HG02610 (cell line): ENCODE data around the gene TMEM140.
A peak's percentile ranks its signal among the peaks of the same experiment; 100 is the strongest.
"Not testable (repeated sequence)": the region's sequence is repeated elsewhere in the genome, so short reads cannot be mapped to it uniquely, and the experiment has no call there.

Source experiments
- ATAC-seq: cut with Tn5 transposase; IDR thresholded peaks from one replicate; pipeline ENCODE4 v1.9.1; 2021; ENCODE audit warnings: mild to moderate bottlenecking, moderate library complexity; ENCODE audit not compliant: unreplicated experiment

Gene TMEM140

DNA sequence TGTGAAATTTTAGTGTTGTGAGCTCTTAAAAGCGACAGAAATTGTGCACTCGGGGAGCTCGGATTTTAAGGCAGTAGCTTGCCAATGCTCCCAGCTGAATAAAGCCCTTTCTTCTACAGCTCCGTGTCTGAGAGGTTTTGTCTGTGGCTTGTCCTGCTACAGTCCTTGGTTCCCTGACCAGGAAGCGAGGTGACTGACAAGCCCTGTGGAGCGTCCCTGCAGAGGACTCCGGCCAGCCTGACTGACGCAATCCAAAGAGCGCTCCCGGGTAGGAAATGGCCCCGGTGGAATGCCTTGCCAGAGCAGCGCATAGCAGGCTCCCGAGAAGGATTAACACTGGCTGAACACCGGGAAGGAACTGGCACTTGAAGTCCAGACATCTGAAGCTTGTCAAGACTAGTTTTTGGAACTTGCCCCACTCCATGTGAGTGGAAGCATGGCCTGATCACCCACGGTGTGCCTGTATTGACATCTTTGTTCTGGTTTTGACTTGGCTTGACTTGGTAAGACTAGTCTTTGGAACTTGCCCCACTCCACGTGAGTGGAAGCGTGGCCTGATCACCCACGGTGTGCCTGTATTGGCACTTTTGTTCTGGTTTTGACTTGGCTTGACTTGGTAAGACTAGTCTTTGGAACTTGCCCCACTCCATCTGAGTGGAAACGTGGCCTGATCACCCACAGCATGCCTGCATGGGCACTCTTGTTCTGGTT lies 23.9 kb downstream of the TMEM140 start:
- ATAC-seq = not testable (repeated sequence)

DNA sequence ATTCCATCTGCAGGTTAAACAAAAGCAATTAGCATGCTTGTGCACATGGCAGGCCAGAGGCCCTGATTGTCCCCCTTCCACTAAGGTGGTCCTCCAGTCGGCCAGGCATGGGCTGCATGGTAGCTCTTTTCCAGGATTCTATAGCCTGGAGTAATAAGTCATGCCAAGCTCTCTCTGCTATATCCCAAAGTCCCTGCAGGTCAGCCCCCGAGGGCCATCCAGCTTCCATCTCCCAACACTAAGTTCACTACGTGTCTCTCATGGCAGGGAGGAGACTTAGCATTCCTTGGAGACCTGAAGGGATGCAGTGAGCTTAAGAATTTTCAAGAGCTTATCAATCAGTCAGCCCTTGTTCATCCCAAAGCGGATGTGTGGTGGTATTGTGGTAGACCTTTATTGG lies 26.0 kb downstream of the TMEM140 start:
- ATAC-seq = not testable (repeated sequence)

DNA sequence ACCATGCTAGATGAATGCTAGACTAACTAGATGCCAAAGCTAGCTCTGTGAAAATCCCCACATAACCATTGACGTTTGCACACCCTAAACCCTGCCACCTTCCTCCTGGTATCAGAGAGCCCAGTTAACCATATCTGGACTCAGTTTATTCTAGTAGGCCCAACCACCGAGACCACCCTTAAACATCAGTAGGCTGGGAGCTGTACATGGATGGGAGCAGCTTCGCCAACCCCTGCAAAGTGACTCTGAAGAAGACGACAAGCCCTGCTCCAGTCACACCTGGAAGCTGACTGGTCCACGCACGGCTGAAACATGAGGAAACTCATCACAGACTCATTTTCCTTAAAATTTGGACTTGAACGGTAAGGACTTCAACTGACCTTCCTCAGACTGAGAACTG lies 27.1 kb downstream of the TMEM140 start:
- ATAC-seq = no peak

DNA sequence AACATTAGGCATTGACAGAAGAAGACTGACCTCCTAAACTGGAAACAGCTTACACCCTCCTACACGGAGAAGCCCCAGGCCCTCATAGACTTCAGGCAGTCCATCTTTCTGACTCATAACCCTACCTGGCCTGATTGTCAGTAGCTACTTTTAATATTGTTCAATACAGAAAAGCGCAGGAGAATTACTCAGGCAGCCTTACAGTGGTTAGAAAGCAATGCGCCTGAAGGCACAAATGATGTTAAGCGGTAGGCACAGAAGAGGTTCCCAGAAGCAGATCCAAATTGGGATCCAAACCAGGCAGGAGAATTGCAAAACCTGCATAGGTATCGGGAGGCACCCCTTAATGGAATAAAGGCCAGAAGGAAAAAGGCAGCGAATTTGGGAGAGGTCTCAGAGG lies 28.1 kb downstream of the TMEM140 start:
- ATAC-seq = no peak

DNA sequence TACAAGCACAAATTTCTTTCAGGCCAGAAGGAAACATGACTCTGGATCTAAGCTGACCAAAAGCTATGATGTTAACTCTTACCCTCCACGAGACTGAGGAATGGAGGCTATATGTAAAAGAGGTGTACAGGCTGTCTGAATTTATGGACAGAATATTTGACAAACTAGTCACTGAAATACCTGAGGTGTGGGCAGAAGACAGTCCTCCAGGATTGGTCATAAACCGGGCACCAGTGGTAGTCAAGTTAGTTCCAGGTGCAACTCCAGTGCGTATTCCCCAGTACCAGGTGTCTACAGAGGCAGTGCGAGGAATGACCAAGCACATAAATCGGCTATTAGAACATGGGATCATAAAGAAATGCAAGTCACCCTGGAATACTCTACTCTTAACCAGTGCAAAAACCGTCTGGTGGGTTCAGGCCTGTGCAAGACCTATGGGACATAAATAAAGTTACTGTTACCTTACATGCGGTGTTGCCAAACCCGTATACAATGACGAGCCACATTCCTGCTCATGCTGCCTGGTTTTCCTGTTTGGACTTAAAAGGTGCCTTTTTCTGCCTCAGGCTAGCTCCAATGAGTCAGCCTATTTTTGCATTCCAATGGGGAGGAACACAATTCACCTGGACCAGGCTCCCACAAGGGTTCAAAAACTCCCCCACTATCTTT lies 29.3 kb downstream of the TMEM140 start:
- no peak for ATAC-seq

DNA sequence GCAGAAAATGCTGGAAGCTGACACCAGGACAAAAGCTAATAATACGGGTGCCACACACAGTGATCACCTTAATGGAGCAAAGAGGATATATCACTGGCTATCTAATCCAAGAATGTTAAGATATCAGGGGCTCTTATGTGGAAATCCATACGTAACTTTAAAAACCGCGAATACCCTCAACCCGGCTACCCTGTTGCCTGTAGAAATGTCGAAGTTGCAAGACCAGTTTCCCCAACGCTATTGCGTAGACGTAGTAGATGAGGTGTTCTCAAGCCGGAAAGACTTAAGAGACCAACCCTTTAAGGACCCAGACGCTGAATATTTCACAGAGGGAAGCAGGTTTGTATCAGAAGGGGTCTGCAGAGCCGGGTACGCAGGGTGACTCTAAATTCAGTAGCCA lies 30.5 kb downstream of the TMEM140 start:
- no peak for ATAC-seq

DNA sequence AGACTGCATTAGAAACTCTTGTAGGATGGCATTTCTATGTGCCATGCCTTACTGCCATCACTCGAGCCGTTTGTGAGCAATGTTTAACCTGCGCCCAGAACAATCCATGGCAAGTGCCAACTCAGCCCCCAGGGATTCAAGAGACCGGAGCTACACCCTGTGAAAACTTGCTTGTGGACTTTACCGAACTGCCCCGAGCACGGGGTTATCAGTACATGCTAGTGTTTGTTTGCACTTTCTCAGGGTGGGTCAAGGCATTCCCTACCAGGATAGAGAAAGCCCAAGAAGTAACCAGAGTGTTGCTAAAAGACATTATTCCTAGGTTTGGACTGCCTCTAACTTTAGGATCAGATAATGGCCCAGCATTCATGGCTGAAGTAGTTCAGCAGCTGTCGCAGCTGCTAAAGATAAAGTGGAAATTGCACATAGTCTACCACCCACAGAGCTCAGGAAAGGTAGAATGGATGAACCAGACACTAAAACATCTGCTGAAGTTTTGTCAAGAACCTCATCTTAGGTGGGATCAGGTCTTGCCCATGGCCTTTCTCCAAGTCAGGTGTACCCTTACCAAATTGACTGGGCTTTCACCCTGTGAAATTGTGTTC lies 31.6 kb downstream of the TMEM140 start:
- no peak for ATAC-seq

DNA sequence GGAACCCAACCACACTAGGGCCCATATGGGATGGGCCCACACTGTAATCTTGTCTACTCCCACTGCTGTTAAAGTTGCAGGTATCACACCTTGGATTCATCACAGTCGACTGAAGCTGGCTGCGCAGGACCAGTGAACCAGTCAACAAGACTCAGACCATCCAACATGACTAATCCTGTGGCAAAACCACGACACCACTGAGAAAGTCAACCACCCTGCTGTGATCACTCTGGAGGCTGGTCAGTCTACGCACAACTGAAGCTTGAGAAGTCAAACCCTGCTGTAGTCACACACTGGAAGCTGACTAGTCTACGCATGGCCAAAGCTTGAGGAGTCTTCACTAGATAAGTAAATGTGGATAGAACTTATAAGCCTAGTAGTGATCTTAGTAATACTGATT lies 32.2 kb downstream of the TMEM140 start:
- peak; percentile 78 for ATAC-seq

DNA sequence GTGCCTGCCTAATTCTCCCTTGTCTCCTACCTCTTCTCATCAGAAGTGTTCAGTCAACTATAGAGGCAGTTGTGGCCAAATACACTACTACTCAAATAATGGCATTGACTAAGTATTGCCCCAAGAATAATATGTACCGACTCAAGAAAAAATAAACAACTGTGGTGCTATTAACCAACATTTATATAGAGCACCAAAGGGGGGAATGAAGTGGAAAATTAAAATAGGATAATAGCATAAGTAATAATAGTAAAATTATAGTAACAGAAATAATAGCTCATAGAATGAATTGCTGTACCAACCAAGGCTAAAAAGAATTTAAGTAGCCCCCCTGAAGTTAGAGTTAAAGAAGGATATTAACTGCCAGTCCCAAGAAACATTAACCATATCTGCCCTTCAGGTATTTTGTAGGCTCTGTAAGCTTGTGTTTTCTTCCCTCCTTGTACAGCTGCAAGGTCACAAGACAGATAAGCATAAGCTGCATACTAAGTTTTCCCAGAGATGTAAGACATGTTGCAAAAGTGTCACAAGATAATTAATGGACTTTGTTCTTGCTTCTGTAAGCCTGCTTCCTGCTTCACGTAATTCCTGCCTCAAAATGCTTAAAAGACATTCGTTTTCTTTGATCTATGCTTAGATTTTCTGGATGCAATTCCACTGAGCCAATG lies 33.5 kb downstream of the TMEM140 start:
- no peak for ATAC-seq

DNA sequence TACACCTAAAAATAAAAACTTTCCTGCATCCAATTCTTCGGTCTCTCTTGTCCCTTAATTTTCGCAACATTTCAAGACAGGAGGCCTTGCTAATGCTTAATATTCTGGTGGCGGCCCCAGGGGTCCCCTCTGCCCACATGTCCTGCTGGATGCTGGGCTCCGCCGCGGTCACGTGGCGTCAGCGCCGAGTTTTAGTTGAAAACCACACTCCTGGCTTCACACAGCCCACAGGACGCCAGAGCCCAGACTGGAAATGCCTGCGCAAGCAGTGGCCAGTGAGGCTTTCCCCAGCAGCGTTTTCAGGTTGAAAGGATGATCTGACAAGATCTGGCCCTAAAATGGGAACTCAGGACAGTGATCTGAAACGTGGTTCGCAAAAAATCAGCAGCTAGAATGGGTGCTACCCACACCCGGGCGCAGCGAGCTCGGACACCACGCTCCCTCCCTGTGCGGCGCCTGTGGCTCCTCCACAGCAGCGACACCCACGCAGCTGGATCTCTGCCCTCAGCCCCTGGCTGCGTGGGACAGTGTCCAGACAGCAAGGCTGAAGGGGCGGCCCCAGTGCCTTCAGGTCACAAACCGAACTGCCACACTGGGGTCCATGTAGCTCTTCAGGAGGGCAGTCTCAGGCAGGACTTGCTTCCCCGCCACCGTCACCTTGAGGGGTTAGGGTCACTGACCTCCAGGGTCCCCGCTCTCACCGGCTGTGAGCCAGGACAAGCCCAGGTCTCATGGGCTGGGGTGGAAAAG lies 34.2 kb downstream of the TMEM140 start:
- no peak for ATAC-seq

DNA sequence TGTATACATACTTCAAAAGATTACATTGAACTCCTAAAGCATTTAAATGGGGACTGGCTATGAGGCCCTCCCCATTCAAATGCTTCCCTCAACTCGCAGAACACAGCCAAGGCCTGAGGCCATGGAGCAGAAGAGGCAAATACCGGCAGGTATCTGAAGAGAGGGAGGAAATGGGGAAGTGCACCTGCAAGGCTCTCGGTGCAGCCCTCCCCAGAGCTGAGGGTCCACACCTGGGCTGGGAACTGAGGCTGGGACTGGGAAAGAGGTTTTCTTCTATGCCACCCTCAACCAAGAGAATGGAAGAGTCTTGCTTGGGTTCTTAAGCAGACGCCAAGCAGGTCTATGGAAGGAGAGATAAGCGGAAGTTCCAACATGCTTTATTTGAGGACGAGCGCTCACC lies 35.6 kb downstream of the TMEM140 start:
- no peak for ATAC-seq

DNA sequence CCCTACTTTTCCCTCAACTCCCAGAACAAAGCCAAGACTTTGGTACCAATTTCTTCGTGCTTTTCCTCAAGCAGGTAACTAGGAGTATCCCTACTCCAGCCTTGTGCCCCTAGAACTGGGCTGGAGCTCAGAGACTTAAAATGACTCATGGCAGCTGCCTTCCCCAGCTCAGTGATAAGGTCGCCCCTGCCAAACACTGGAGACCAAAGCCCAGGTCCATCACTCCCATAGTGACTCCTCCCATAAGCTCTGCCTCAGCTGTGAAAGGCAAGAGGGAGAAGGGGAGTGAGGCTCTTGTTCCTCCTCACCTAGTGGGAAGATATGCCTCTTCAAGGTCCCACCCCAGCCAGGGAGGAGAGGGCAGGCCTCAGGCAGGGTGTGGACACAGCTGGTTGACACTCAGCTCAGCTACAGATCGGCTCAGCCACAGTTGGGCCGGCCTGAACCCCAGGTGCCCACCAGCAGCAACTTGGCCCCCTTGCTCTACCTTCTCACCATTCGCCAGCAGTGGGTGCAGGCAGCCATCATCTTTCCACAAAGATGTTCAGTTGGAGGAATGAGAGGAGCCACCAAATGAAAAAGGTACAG lies 36.5 kb downstream of the TMEM140 start:
- ATAC-seq = no peak

DNA sequence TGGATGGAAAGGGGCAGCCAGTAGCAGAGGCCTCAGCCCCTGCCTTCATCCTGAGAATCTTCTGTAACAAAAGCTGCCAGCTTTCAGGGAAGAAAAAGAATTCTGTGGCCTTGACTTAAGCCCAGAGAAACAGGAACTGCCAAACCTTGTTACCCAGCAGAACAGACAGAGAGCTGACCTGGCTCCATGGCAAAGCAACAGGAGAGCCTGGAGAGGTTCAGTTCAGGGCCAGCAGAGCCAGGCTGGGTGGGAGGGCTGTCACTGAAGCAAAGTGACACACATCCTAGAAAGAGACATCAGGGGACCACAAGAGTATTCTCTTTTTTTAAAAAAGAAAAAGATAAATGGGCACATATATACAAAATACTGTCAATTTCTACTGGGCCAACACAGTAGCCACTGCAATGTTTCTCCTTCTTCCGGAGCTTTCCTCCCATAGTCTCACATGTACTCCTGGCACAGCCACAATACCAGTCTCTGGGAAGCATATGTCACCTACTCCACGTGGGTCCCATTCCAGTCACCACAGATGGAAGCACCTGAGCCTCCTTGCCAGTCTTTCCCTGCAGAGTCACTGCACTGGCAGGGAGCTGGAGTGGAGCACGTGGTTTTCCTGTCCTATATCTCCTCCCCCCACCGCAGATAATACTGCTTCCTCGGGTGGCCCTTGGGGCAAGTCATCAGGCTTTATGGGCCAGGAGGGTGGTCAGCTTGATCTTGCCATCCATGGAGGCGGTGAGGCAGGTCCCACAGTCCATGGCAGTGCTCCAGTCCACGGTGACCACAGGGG lies 37.8 kb downstream of the TMEM140 start:
- no peak for ATAC-seq

DNA sequence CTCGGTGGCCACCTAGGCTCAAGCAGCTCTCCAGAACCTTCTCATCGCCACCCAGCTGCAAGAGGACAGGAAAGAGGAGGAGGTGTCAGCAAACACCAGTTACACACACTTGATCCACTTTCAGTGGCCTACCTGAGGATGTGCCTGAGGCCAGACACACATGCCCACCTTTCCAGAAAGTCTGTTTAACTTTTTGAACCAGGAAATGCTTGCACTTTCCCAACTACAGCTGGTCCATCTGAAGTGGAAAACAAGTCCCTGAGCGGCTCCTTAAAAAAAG lies 38.3 kb downstream of the TMEM140 start:
- no peak for ATAC-seq

DNA sequence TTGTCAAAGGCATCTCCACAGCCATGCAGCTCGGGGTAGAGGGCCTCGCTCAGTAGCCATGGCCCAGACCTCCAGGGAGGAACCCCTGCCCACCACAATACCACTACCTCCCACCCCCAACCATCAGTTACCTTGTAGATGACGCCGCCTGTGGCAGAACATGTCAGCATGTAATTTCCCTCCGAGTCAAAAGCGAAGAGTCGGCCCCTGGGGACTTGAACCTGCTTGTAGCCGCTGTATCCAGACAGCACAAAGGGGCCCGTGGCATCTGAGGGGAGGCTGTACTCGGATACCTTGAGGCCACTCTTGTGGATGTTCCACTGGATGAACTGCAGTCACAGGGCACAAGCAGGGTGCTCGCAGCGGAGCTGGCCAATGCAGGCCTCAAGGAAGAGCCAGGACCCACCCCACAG lies 39.0 kb downstream of the TMEM140 start:
- peak; percentile 76 for ATAC-seq

DNA sequence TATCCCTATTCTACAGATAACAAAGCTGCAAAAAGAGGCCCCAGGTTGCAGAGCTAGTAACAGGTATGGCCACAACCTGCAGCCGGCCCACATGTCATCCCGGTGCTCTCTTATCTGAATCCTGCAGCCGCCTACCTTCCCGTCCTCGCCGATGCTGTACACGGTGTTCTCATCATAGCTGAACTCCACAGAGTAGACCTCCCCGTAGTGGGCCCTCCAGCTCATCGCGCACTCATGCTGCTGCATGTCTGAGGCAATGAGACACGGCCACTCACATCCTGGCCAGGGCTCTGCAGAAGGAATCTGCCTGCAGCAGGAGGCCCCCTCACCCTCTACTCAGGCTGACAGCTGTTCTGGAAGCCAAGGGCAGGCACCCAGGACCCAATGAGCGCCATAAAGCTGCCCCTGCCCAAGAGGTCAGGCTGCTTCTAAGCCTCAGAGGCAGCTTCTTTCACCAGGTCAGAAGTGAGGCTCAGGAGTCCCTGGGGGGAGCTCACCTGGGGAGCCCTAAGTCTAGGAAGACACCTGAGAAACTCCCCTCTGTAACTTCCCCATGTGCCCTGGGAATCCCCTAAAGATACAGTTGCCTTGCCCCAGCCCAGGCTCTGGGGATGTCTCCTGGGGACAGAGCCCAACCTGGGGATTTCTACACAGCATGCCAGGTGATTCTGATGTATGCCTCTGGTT lies 40.6 kb downstream of the TMEM140 start:
- peak; percentile 63 for ATAC-seq

DNA sequence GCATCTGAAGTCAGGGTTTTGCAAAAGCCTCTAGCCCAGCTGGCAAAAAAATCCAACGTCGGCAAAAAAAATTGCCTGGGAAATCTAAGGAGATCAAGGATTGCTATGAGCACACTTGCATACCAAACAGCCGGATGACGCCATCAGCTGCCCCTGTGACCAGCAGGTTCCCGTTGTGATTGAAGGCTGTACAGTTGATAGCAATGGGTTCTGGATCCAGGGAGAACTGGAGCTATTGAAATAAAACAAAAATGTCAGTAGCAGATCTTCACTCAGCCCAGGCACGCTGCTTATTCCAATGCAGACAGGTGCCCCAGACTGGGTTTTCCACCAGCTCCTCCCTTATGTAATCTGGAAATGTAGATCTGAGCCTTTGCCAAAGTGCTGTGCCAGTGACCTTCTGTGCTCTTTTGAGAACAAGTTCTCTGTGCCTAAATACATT lies 41.4 kb downstream of the TMEM140 start:
- no peak for ATAC-seq

DNA sequence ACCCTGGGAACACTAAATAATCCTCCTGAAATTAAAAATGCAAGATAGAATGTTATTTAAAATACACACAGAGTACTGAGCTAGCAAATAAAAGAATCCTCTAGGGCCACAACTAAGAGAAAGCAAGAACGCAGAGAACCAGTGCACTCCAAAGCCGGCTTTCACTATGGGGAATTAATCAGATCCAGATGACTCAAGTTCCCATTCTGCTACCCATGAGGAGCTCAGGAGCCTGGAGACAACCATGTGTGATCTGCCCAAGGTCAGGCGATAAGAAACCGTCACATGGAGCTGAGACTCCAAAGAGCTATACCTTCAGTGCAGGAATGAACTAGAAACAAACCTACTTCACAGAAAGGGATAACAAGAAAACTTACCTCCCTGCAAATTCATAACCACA lies 42.1 kb downstream of the TMEM140 start:
- ATAC-seq = no peak

DNA sequence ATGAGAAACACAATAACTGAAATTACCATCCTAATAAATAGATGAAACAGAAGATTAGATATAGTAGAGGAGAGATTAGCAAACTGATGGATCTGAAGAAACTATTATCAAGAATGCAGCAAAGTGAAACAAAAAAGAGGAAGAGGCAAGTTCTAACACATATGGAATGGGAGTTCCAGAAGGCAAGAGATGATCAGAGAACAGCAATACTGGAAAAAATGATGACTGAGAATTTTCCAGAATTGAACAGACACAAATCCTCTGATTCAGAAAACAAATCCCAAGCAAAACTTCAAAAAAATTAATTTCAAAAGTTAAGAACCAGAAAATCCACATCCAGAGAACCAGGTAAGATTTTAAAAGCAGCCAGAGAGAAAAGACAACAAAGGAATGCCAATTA lies 42.8 kb downstream of the TMEM140 start:
- no peak for ATAC-seq
